HTR-8/SVneo (cell line): Measurements from ENCODE around the gene SEC62.

Source experiments
- DNase-seq: peaks from one replicate; pipeline ENCODE4 v3.0.0; 2011; ENCODE audit warnings: low spot score, mixed read lengths; ENCODE audit not compliant: insufficient read length
- FAIRE-seq: peaks from 2 replicates; lab custom pipeline; 2011; peaks lifted over from hg19 to GRCh38; lab: Jason Lieb, UNC

SEC62 gene

DNA sequence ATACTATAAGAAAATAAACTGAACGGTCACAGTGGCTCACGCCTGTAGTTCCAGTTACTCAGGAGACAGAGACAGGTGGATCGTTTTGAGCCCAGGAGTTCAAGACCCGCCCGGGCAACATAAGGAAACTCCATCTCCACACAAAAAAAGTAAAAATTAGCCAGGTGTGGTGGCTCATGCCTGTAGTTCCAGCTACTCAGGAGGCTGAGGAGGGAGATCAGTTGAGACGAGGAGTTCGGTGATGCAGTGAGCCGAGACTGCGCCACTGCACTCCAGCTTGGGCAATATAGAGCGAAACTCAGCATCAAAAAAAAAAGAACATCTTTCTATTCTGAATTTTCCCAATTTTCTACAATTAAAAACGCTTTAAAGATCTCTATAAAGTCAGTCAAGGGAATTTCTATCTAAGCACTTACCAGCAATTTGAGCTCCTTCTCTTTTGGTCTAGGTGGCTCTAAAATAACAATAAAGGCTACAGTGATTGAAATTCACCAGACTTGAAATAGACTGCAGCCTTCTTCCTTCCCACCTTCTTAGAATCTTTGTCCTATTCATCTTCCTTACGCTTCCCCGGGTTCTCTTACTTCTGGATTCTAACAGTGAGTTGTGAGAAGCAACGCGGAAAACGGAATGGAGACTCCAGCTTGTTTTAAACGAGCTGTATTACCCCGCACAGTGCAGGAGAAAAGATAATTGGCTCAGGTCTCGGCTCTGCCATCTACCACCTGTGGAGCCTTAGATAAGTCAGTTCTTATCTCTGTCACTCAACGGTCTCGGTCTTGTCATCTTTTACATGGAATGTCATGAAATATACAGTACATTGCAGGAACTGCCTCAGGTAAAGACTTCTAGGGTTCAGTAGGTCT is 812 bp upstream of the SEC62 start:
- DNase-seq: no peak
- FAIRE-seq: no peak

DNA sequence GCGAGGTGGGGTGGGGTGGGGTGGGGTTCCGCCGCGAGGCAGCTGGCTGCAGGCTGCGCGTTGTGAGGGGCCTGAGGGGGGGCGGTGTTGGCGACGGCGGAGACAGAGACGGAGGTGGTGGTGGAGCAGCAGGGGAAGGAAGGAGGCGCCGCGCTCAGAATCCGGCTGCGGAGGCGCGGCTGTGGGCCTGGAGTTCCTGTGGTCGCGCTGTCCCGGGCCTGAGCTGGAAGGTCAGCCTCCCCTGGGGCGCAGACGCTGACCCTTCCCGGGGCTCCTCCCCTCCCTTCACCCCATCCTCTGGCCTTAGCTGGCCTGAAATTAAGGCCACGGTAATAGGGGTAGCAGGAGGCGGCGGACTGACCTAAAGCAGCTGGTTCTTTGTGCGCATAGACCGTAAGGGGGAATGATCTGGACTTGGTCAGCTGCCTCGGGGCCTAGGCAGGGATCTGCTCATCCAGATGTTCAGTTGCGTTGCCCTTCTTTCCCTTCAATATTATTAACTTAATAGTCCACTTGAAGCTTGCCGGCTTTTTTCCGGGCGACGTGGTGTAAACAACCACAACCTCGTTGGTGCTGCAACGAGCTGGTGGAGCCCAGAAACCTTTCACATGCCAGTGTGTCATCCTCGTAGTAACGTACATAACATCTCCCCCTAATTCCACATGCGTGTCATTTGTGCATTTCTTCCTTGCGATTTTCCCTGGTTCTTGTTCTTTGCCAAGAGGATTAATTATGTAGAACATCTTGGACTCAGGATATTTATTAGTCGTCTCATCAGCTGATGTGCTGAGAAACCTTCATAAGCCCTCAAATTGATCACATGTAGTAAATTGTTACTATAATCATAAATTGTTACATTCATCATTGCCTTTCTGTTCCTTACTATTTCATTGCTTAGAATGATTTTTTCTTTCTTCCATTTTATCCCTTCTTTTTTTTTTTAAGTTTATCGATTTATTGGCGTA is 626 bp downstream of the SEC62 start:
- FAIRE-seq (no peak), DNase-seq (peak; percentile 26)

DNA sequence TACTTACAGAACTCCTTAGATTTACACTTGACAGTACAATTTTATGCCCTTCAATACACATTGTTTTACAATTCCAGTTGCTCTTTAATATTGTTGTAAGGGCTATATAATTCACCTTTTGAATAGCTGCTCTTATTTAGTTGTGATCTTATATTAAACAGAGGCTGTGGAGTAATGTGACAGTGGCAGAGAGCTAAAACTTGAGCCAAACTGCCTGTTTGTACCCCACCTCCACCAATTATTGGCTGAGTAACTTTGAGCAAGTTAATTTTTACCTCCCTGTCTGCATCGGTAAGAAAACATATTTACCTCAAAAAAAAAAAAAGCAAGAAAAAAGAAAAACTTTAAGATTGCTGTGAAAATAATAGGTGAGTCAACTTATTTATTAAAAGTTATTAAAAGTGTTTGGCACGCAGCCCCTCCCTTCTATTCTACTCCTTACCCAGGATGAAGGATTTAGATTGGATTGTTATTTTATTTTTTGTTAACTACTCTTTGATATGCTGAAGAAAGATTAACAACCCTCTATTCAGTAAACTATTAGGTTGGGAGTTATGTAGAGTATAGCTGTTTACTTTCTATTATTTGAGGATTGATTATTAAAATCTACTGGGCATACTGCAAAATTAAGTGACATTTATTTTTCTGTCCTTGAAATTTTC is 1.7 kb downstream of the SEC62 start:
- FAIRE-seq: no peak

GRCh38 chr3:169969174-169970095 is 2.8 kb downstream of the SEC62 start:
- FAIRE-seq: no peak
- DNase-seq: no peak

More for the DNA sequence above, 1.7 kb downstream of the SEC62 start:
- no peak for DNase-seq

GRCh38 chr3:169970847-169971246 is 4.2 kb downstream of the SEC62 start:
- DNase-seq (no peak), FAIRE-seq (no peak)

DNA sequence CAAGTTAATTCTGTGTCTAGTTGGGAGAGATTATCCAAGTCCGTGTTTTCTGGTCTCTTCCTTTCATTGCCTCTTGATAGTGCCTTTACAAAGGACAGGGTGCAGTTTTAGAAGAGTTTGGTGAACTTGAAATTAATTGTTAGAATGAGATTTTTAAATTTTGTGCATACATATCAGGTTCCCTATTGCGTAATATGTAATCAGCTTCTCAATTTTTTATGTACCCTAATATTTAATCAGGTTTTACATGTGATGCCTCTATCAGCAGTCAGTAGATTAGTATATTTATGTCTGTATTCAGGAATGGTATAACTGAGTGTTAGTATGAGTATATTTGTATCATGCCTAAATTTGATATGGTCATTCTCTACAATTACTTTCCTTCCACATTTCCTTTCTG is 4.9 kb downstream of the SEC62 start:
- DNase-seq (no peak), FAIRE-seq (no peak)

DNA sequence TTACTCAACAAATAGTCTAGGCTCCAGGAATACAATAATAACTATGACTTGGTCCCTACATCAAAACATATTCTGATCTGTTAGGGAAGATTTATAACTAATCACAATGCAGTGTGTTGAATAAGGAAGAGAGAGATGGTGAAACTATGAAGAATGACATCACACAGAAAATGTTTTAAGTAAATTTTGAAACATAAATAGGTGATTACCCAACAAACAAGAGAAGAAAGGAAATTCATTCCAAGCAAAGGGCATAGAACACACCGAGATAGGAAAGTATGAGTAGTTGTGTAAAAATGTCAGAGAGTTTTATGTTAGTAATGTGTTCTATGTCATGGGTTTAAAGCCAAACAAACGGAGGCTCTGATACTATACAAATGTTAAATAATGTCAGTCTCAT is 13.4 kb downstream of the SEC62 start:
- FAIRE-seq (no peak), DNase-seq (no peak)

DNA sequence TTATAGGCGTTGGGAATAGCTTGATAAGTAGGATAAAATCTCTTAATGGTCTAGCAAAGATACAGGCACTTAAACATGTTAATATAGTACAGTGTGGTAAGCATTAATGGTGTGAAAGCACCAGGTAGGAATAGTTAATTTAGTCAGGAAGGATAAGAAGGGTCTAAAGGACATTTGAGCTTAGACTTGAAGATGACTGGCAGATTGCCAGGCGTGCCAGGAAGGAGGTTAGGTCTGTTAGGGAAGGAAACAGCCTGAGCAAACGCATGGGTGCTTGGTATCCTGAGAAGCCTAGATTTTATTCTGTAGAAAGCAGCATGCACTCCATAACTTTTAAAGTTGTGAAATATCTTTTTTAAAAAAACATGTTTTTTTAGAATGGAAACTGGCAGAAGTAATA is 17.7 kb downstream of the SEC62 start:
- no peak for FAIRE-seq
- no peak for DNase-seq

DNA sequence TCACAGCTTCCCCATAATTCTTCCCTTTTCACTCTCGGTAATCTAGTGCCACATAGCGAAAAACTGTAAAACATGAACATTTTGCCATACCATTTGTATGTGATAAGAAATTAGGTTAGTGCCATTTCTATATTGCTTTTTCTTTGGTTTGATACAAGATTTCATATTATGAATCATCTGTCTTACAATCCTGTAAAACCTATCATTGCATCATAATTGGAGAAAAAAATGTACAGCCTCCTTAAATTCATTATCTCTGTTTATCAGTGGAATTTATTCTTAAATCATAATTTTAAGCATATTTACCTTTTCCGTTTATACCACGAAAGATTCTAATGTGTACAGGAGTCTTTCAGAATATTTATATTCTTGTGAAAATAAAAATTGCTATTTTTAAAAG is 23.8 kb downstream of the SEC62 start:
- DNase-seq: no peak
- no peak for FAIRE-seq

- DNase-seq (no peak), FAIRE-seq (no peak)
Measured at GRCh38 chr3:169992156-169992555, 25.5 kb downstream of the SEC62 start.

DNA sequence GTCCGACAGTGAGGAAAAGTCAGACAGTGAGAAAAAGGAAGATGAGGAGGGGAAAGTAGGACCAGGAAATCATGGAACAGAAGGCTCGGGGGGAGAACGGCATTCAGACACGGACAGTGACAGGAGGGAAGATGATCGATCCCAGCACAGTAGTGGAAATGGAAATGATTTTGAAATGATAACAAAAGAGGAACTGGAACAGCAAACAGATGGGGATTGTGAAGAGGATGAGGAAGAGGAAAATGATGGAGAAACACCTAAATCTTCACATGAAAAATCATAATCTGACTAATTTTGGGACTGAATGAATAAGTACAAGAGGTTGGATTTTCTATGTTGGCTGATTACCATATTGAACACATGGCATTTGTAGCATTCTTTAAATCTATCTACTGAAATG is 26.2 kb downstream of the SEC62 start:
- FAIRE-seq (peak; percentile 51), DNase-seq (no peak)

- FAIRE-seq (no peak), DNase-seq (no peak)
Measured at GRCh38 chr3:169993761-169994160, 27.2 kb downstream of the SEC62 start.

DNA sequence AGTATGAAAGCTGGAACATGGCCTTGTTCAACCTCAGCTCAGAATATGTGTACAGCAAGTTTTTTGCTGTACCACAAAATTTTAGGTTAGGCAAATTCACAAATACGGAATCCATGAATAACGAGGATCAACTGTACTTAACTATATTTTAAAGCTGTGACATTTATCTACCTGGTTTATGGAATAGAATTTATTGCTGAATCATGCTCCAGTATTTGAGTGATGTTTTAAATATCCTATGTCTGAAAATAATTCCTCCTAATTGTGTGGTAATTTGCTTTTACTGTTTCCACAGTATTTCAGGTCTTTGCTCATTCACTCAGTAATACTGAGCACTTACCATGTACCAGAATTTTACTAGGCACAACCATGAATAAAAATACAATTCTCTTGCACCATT is 29.5 kb downstream of the SEC62 start:
- FAIRE-seq (no peak), DNase-seq (no peak)

GRCh38 chr3:169998668-169999131 is 32.1 kb downstream of the SEC62 start:
- DNase-seq (no peak), FAIRE-seq (peak; percentile 85)

DNA sequence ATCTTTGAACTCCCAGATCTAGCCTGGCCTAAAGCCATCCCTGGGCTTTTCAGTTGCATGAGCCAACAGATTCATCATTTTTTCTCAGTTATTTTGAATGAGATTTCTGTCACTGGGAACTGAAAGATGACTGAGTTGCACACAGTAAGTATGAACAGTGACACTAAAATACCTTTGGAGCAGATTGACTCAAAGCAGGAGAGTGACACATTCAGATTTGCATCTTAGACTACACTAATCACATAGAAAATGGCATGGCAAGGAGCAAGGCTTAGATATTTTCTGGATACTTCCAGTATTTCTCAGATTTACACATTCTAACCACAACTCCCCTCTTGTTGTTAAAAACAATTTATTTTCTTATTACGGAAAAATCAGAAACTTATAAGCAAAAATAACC is 32.8 kb downstream of the SEC62 start:
- FAIRE-seq (no peak), DNase-seq (no peak)

GRCh38 chr3:170000051-170000450 is 33.4 kb downstream of the SEC62 start:
- DNase-seq: no peak
- FAIRE-seq: no peak

DNA sequence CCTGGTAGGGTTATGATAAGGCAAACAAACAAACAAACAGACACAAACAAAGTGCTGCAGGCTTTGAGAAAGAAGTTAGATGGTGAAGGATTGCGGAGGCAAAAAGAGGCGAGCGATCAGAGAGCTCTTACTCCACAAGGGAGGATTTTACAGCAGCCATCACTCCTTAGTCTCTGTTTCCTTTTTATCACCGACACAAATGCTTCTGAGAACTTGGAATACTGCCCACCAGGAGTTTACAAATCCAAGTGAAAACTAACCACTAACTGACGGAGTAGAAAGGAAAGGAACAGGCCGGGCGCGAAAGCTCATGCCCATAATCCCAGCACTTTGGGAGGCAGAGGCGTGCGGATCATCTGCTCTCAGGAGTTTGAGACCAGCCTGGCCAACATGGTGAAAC is 35.6 kb downstream of the SEC62 start:
- FAIRE-seq: no peak
- no peak for DNase-seq

DNA sequence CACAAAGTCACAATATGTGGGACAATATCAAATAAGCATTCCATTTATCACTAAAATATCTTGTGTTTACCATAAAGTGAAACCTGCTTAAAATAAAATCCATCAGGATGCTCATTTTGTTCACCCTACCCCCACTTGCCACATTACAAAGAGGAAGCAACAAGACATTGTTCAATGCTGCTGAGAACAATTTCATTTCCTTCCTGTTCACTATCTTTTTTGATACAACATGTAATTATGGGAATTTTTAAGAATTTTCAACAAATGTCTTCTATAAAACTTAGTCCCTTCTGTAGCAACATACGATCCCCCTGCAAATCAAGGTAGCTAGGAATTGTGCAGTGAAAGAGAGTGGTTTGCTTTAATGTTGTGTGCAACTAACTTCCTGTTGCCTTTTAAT is 36.3 kb downstream of the SEC62 start:
- FAIRE-seq: no peak
- DNase-seq: no peak

DNA sequence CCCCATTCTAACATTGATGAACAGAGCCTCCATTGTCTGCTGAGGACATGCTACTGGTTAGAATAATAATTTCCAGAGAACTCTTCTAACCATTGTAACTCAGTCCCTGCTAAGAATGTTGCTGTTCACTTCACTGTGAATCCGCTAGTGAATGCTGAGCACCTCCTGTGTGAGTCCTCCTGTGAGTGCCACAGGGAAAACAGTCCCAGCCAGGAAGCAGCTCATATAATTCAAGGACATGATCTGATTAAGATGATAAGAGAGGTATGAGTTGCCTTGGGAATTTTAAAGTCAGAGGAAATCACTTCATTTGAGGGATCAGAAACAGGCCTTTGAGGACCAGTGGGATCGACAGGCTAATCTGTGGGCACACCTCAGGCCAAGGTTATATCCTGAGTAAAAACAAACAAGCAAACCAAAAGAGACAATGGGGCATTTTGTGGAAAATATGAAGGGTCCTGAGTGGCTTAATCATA is 37.3 kb downstream of the SEC62 start:
- DNase-seq: no peak
- FAIRE-seq: no peak
